ENCODE results near the gene PEAK1.

PEAK1 gene

GRCh38 chr15:77376770-77377169 is 43.1 kb downstream of the PEAK1 start:
- DNase-seq (ENCODE audit: low spot score): no peak
- no peak for TF ChIP-seq CTCF (IDR thresholded peaks at IDR 0.05)
- Histone ChIP-seq H3K4me3 (no peak overlapping the region), H3K27ac (no peak overlapping the region)

GRCh38 chr15:77375133-77375532 is 44.8 kb downstream of the PEAK1 start:
- Histone ChIP-seq H3K4me3 (no peak overlapping the region), H3K27ac (no peak overlapping the region)
- DNase-seq (ENCODE audit: low spot score): no peak
- no peak for TF ChIP-seq CTCF (IDR thresholded peaks at IDR 0.05)

- no peak for DNase-seq (ENCODE audit: low spot score)
- TF ChIP-seq CTCF (IDR thresholded peaks at IDR 0.05): no peak
These were observed 46.5 kb downstream of the PEAK1 start for GRCh38 chr15:77373441-77373840.

GRCh38 chr15:77371850-77372563 is 47.9 kb downstream of the PEAK1 start:
- no peak for TF ChIP-seq CTCF (IDR thresholded peaks at IDR 0.05)
- DNase-seq (ENCODE audit: low spot score): no peak
- Histone ChIP-seq H3K27ac (no peak overlapping the region), H3K4me3 (no peak overlapping the region)

More at GRCh38 chr15:77373441-77373840, 46.5 kb downstream of the PEAK1 start:
- Histone ChIP-seq H3K4me3 (no peak overlapping the region), H3K27ac (no peak overlapping the region)

- TF ChIP-seq CTCF (IDR thresholded peaks at IDR 0.05): no peak
- no peak overlapping the region for H3K4me3 ChIP-seq
- no peak overlapping the region for H3K27ac ChIP-seq
- DNase-seq (ENCODE audit: low spot score): no peak
These were observed 49.3 kb downstream of the PEAK1 start for GRCh38 chr15:77370580-77370979.

GRCh38 chr15:77369168-77369567 is 50.7 kb downstream of the PEAK1 start:
- TF ChIP-seq CTCF (IDR thresholded peaks at IDR 0.05): no peak
- no peak overlapping the region for H3K4me3 ChIP-seq
- no peak for DNase-seq (ENCODE audit: low spot score)
- H3K27ac ChIP-seq: no peak overlapping the region

GRCh38 chr15:77367631-77368030 is 52.3 kb downstream of the PEAK1 start:
- no peak overlapping the region for H3K4me3 ChIP-seq
- TF ChIP-seq CTCF (IDR thresholded peaks at IDR 0.05): no peak
- H3K27ac ChIP-seq: no peak overlapping the region
- no peak for DNase-seq (ENCODE audit: low spot score)

Data from coronary artery (tissue), 2 donors.